DOHH2 (cell line): ENCODE data around the gene SMIM33.

ENCODE experiments used
- H3F3A ChIP-seq: fragments of 200-600 bp; sonication (generic), shearing (Covaris generic); 2 replicates; pipeline ENCODE4 v1.6.0; 2016; ENCODE audit warnings: antibody characterized with exemption, mild to moderate bottlenecking; ENCODE audit not compliant: control insufficient read depth, insufficient read depth
- H3K27ac ChIP-seq: fragments of 200-600 bp; sonication (generic); 2 replicates; pipeline ENCODE4 v1.5.1; 2014; ENCODE audit warnings: low read depth, mild to moderate bottlenecking, low read length, moderate library complexity
- H3K27me3 ChIP-seq: fragments of 200-600 bp; sonication (generic); 2 replicates; pipeline ENCODE4 v1.6.1; 2014; ENCODE audit warnings: mild to moderate bottlenecking, low read length, mixed read lengths; ENCODE audit not compliant: control insufficient read depth
- H3K36me3 ChIP-seq: fragments of 200-600 bp; sonication (generic); 2 replicates; pipeline ENCODE4 v1.6.1; 2014; ENCODE audit warnings: mild to moderate bottlenecking, low read length, moderate library complexity, mixed read lengths; ENCODE audit not compliant: control insufficient read depth
- H3K4me1 ChIP-seq: fragments of 200-600 bp; sonication (generic); 2 replicates; pipeline ENCODE4 v1.6.1; 2014; ENCODE audit warnings: mild to moderate bottlenecking, low read length, mixed read lengths; ENCODE audit not compliant: control insufficient read depth
- H3K4me2 ChIP-seq: fragments of 200-600 bp; sonication (generic); 2 replicates; pipeline ENCODE4 v1.6.0; 2014; ENCODE audit warnings: mild to moderate bottlenecking, low read length, moderate library complexity
- H3K4me3 ChIP-seq: fragments of 200-600 bp; sonication (generic); 2 replicates; pipeline ENCODE4 v1.5.1; 2014; ENCODE audit warnings: mild to moderate bottlenecking, low read length, mixed read lengths
- H3K79me2 ChIP-seq: fragments of 200-600 bp; sonication (generic); 2 replicates; pipeline ENCODE4 v1.6.1; 2014; ENCODE audit warnings: mild to moderate bottlenecking, low read length, mixed read lengths; ENCODE audit not compliant: control insufficient read depth
- H3K9me2 ChIP-seq: fragments of 200-600 bp; sonication (generic); replicated peaks from 2 replicates; pipeline ENCODE4 v1.6.1; 2014; ENCODE audit warnings: mild to moderate bottlenecking, low read length, mixed read lengths; ENCODE audit not compliant: control insufficient read depth
- H3K9me3 ChIP-seq: fragments of 200-600 bp; sonication (generic); 2 replicates; pipeline ENCODE4 v1.6.1; 2014; ENCODE audit warnings: antibody characterized with exemption, low read length, mixed read lengths; ENCODE audit not compliant: control insufficient read depth, insufficient read depth
- H4K20me1 ChIP-seq: fragments of 200-600 bp; sonication (generic); 2 replicates; pipeline ENCODE4 v1.6.0; 2014; ENCODE audit warnings: low read depth, mild to moderate bottlenecking, antibody characterized with exemption, low read length, moderate library complexity; ENCODE audit not compliant: control insufficient read depth, insufficient read depth
- CTCF ChIP-seq: fragments of 200-600 bp; sonication (generic); IDR thresholded peaks from one replicate; pipeline ENCODE4 v1.5.1; 2014; ENCODE audit warnings: antibody characterized with exemption, mild to moderate bottlenecking, low read depth, low read length; ENCODE audit not compliant: poor library complexity, severe bottlenecking
- EZH2phosphoT487 ChIP-seq: fragments of 200-600 bp; sonication (generic); IDR thresholded peaks from 2 replicates; pipeline ENCODE4 v1.6.1; 2017; ENCODE audit warnings: borderline replicate concordance, mild to moderate bottlenecking, antibody characterized with exemption, low read length, moderate library complexity, mixed read lengths

The SMIM33 gene

GRCh38 chr5:139443831-139444453 is 26.9 kb upstream of the SMIM33 start:
- Histone ChIP-seq H3K4me3 (peak overlapping the region; percentile 23; the same call in 1 of the 2 replicates), H3K9me3 (no peaks in the 10 kb centered on the region), H4K20me1 (no peaks in the 10 kb centered on the region), H3K27me3 (peaks cover 8% of the 10 kb centered on the region), H3K27ac (no peak overlapping the region), H3K9me2 (no peaks in the 10 kb centered on the region), H3K4me1 (peaks cover 32% of the 10 kb centered on the region), H3K79me2 (no peaks in the 10 kb centered on the region), H3K36me3 (no peaks in the 10 kb centered on the region), H3F3A (peaks cover 7% of the 10 kb centered on the region; the same call in 1 of the 2 replicates), H3K4me2 (peak overlapping the region; percentile 51)
- TF ChIP-seq CTCF (no peak), EZH2phosphoT487 (no peak)

GRCh38 chr5:139445325-139446170 is 25.3 kb upstream of the SMIM33 start:
- Histone ChIP-seq H4K20me1 (no peaks in the 10 kb centered on the region), H3K4me3 (no peak overlapping the region), H3K79me2 (no peaks in the 10 kb centered on the region), H3K4me1 (peaks cover 27% of the 10 kb centered on the region), H3K27me3 (peaks cover 8% of the 10 kb centered on the region), H3K4me2 (no peak overlapping the region), H3K9me2 (no peaks in the 10 kb centered on the region), H3K9me3 (no peaks in the 10 kb centered on the region), H3K27ac (no peak overlapping the region), H3K36me3 (no peaks in the 10 kb centered on the region), H3F3A (peaks cover 7% of the 10 kb centered on the region; the same call in 1 of the 2 replicates)
- TF ChIP-seq CTCF (no peak), EZH2phosphoT487 (no peak)

GRCh38 chr5:139446956-139447779 is 23.6 kb upstream of the SMIM33 start:
- no peak for TF ChIP-seq CTCF
- no peak for TF ChIP-seq EZH2phosphoT487
- Histone ChIP-seq H3K4me3 (no peak overlapping the region), H3K9me3 (no peaks in the 10 kb centered on the region), H3F3A (peaks cover 7% of the 10 kb centered on the region; the same call in 1 of the 2 replicates), H3K27ac (no peak overlapping the region), H3K4me1 (peaks cover 27% of the 10 kb centered on the region), H3K4me2 (no peak overlapping the region), H3K27me3 (peaks cover 8% of the 10 kb centered on the region), H3K36me3 (no peaks in the 10 kb centered on the region), H3K9me2 (no peaks in the 10 kb centered on the region), H3K79me2 (no peaks in the 10 kb centered on the region), H4K20me1 (no peaks in the 10 kb centered on the region)
